LNCaP clone FGC (cell line): ENCODE data around the gene LIX1L.

ENCODE experiments used
- DNase-seq: peaks from one replicate; pipeline ENCODE4 v3.0.0-alpha.2; 2011; ENCODE audit warnings: low read depth
- H3K4me3 ChIP-seq: 2 replicates; pipeline ENCODE4 v1.5.1; 2011; ENCODE audit warnings: mild to moderate bottlenecking, low read depth, low read length, control low read depth
- TF ChIP-seq, protein P1 (sequence below): IDR thresholded peaks from 2 replicates; pipeline ENCODE4 v1.5.1; 2012; ENCODE audit warnings: mild to moderate bottlenecking; ENCODE audit not compliant: control insufficient read depth, insufficient read depth; ENCODE audit errors: extremely low read depth

Gene LIX1L

DNA sequence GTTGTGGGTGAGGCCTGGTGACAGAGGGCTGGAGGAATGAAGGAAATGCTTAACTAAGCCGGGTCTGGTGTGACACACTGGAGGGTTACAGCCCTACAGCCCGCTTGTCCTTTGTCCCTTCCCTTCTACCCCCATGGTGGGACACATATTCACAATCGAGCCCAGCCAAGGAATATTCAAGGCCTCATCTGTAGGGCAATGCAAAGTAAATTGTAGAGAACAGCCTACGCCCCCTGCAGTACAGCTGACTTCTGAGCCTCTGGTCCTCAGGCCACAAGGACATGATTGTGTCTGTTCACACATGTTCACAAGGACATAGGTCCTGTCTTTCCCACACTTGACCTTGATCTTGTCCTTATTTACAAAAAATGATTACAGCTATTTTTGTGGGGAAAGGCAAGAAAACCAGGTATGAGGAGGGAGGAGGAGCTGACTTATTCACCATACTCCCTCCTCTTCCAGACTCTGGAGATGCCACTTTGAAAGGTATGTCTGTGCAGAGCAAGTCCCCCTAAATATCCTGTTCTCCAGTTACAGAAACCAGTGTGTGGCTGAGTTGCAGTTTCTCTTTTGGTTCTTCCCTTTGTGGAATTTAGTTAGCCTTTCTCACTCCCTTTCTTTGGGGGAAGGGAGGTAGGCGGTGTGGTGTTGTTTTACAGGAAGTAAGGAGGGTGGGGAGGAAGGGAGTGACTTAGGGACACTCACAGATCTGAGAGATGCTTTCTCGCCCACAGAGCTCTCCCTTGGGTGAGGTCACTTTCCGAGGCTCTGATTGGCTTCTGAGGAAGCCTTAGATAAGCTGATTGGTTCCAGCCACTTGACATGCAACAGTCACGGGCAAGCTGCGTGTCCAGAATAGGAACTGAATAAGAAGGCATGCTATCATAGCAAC is 21.3 kb upstream of the LIX1L start:
- DNase-seq = peak; percentile 96
- TF ChIP-seq, protein P1, sequence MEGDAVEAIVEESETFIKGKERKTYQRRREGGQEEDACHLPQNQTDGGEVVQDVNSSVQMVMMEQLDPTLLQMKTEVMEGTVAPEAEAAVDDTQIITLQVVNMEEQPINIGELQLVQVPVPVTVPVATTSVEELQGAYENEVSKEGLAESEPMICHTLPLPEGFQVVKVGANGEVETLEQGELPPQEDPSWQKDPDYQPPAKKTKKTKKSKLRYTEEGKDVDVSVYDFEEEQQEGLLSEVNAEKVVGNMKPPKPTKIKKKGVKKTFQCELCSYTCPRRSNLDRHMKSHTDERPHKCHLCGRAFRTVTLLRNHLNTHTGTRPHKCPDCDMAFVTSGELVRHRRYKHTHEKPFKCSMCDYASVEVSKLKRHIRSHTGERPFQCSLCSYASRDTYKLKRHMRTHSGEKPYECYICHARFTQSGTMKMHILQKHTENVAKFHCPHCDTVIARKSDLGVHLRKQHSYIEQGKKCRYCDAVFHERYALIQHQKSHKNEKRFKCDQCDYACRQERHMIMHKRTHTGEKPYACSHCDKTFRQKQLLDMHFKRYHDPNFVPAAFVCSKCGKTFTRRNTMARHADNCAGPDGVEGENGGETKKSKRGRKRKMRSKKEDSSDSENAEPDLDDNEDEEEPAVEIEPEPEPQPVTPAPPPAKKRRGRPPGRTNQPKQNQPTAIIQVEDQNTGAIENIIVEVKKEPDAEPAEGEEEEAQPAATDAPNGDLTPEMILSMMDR = no peak

DNA sequence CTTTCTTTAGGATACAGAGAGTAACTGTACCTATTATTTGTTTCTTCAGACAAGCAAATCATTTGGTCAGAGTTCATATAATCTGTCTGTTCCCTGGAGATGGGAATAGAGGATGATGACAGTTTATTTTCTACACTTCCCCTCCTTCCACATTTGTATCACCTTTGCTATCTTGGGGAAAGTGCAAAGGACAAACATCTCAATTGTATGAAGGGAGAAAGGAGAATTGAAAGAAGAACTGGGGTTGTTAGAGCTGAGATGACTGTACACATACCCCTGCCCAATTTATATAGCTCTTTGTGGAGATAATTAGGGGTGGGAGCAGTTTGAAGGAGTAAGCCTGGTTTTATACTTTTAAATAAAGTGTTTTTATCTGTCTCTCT is 20.6 kb upstream of the LIX1L start:
- no peak for DNase-seq
- no peak overlapping the region for H3K4me3 ChIP-seq
- TF ChIP-seq, protein P1 = no peak

More for the DNA sequence above, 21.3 kb upstream of the LIX1L start:
- H3K4me3 ChIP-seq = no peak overlapping the region

DNA sequence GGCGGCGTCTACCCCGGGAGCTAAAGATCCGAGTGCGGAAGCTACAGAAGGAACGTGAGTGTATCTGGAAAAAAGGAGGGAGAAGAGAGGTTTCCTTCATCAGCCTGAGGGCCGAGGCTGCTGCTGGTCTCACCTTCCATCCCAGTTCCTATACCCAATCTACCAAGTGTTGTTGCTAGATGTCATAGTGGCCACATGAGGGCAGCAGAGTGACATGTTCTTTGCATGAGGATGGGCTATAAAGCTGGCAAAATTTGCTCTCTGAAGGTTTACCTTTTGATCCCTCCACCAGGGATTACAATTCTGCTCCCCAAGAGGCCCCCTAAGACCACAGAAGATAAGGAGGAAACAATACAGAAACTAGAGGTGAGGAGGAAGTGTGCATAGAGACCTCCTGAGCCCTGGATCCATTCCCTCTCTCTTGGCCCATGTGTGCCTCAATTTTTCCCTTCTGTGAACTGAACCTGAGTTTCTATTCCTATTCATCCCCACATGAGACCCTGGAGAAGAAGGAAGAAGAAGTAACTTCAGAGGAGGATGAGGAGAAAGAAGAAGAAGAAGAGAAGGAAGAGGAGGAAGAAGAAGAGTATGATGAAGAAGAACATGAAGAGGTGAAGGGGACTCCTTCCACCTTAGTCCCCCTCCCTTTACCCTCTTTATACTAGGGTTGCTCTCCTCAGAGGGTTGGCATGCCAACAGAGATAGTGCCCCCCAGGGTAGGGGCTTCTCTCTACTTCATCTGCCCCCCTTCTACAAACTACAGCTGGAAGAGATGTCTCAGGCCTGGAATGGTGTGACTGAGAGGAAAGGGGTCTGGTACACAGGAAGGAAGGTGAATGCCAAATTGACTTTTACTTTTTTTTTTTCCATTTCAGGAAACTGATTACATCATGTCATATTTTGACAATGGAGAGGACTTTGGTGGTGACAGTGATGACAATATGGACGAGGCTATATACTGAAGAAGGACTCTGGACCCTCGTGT is 20.0 kb upstream of the LIX1L start:
- TF ChIP-seq, protein P1 = peak; percentile 93
- no peak for DNase-seq
- no peak overlapping the region for H3K4me3 ChIP-seq

DNA sequence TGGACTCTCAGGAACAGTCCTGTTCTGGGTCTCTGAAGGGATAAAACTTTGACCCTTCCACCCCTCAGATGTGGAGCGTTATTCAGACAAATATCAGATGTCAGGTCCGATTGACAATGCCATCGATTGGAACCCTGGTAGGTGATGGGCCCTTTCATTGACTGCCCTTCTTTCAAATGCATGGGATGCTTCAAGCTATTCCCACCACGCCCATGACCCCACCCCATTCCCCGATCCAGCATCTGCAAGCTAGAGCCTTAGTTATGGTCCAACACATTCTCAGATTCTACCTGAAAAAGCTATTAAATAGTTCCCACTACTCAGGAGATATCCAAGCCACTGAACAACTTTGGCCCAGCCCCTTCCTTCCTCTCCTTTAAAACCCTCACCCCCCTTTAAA is 19.2 kb upstream of the LIX1L start:
- no peak for DNase-seq
- TF ChIP-seq, protein P1 = no peak
- no peak overlapping the region for H3K4me3 ChIP-seq

DNA sequence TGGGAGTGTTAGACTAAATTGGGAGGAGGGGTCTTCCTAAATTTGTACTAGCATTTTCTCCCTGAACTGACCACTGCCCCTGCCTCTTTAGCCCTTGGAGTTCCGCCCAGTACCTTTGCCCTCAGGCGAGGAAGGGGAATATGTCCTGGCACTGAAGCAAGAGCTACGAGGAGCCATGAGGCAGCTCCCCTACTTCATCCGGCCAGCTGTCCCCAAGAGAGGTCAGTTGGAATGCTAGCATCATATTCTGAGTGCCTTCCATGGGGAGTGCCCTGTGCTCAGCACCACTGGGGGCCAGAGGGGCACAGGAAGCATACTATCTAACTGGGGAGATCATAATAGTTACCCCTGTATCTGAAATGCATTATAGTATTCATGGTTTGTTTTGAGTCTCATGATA is 17.4 kb upstream of the LIX1L start:
- no peak for DNase-seq
- no peak overlapping the region for H3K4me3 ChIP-seq
- TF ChIP-seq, protein P1 = no peak

DNA sequence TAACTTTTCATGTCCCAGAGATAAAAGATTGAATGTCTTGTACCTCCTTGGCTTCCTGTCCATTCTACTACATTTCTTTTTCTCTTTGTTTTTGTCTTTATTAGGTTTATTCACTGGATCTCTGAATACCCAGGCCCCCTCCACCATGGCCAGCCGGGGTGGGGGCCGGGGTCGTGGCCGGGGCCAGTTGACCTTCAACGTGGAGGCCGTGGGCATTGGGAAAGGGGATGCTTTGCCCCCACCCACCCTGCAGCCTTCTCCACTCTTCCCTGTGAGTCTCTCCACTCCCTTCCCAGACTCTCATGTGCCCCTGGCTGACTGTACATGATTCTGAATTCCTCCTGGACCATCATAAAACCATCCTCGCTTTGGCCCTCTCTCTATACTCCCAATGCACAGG is 16.9 kb upstream of the LIX1L start:
- TF ChIP-seq, protein P1 = no peak
- DNase-seq = no peak
- H3K4me3 ChIP-seq = no peak overlapping the region
